Measurements from ENCODE around the gene SLC6A16.

The SLC6A16 gene

DNA sequence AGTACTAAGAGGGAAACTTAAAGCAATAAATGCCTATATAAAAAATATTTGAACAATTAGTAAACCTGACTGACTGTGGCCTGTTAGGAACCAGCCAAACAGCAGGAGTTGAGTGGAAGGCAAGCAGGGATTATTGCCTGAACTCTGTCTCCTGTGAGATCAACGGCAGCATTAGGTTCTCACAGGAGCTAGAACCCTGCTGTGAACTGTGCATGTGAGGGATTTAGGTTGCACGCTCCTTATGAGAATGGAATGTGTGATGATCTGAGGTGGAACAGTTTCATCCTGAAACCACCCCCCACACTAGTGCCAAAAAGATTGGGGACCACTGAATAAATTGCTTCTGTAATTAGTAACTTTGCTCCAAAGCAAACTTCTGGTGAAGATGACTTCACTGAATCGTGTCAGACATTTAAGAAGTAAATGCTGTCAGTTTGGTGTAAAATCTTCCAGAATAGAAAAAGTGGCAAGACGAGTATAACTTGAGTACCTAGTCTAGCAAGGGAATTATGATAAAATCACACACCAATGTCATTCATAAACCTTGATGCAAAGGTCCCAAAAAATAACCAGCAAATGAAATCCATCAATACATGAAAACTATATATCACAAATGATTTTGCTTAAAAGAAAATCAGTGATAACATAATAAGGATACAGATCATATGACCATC is 53.8 kb downstream of the SLC6A16 start:
- TF ChIP-seq, protein P1, sequence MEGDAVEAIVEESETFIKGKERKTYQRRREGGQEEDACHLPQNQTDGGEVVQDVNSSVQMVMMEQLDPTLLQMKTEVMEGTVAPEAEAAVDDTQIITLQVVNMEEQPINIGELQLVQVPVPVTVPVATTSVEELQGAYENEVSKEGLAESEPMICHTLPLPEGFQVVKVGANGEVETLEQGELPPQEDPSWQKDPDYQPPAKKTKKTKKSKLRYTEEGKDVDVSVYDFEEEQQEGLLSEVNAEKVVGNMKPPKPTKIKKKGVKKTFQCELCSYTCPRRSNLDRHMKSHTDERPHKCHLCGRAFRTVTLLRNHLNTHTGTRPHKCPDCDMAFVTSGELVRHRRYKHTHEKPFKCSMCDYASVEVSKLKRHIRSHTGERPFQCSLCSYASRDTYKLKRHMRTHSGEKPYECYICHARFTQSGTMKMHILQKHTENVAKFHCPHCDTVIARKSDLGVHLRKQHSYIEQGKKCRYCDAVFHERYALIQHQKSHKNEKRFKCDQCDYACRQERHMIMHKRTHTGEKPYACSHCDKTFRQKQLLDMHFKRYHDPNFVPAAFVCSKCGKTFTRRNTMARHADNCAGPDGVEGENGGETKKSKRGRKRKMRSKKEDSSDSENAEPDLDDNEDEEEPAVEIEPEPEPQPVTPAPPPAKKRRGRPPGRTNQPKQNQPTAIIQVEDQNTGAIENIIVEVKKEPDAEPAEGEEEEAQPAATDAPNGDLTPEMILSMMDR (IDR thresholded peaks at IDR 0.05), result no peak

DNA sequence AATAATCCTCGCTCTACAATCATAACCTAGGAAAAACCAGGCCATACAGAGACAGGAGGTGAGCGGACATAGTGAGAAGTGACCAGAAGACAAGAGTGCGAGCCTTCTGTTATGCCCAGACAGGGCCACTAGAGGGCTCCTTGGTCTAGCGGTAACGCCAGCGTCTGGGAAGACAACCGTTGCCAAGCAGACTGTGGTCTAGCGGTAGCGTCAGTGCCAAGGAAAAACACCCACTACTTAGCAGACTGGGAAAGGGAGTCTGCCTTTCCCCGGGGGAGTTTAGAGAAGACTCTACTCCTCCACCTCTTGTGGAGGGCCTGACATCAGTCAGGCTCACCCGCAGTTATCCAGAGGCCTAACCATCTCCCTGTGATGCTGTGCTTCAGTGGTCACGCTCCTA is 58.6 kb downstream of the SLC6A16 start:
- TF ChIP-seq, protein P1 (IDR thresholded peaks at IDR 0.05), result peak; percentile 62

DNA sequence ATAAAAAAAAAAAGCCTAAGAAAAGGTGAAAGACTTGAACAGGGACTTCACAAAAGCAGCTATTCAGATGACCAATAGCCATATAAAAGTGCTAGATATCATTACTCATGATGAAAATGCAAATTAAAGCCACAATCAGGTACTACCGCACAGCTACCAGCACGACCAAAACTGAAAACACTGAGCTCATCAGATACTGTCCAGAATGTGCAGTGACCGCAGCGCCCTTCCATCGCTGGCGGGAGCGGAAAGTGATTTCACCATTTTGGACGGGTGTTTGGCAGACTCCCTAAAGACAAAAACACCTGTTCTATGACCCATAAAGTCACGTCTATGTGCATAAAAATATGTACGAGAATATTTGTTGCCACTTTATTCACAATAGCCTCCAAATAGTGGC is 60.7 kb downstream of the SLC6A16 start:
- TF ChIP-seq, protein P1 (IDR thresholded peaks at IDR 0.05), result no peak

DNA sequence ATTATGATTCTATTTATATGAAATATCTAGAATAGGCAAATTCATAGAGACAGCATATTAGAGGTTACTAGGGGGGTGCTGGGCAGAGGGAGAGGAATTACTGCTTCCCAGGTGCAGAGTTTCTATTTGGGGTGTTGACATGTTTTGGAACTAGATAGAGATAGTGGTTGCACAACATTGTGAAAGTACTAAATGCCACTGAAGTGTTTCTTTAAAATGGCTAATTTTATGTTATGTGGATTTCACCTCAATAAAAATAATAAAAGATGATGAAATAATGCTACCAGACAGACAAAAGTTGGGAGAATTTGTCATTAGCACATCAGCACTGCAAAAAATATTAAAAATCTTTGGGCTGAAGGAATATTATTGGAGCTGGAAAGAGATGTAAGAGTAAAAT is 63.4 kb downstream of the SLC6A16 start:
- TF ChIP-seq, protein P1 (IDR thresholded peaks at IDR 0.05), result no peak

DNA sequence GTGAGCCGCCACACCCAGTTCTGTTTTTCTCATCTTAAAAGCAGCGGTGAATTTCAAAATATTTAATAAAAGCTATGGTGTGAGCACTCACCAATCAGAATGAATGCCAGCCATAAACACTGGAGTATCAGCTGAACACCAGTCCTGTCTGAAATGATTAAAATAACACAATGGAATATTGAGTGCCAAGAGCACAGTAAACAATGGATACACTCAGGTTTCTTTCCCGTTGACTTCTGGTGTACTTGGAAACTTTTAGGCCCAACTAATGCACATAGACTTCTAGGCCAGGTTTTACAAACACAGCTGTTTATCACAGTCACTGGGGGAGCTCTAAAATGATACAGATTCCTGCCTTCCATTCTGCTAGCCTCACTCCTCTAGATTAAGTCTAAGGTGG is 68.3 kb downstream of the SLC6A16 start:
- TF ChIP-seq, protein P1 (IDR thresholded peaks at IDR 0.05), result no peak

DNA sequence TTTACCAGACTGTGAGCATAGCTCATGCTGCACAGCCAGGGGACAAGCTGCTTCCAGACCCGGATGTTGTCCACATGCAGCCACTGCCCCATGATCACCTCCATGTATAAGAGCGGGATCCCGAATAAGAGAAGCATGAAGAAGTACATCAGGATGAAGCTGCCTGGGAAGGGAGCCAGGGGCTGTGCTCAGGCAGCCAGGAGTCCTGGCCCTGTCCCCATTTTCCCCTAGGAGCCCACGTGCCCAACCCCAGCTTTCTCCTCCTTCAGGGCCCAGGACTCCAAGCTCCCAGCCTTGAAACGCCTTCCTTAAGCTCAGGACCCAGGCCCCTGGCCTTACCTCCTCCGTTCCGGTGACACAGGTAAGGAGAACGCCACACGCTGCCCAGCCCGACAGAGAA is 69.3 kb downstream of the SLC6A16 start:
- TF ChIP-seq, protein P1 (IDR thresholded peaks at IDR 0.05), result no peak

DNA sequence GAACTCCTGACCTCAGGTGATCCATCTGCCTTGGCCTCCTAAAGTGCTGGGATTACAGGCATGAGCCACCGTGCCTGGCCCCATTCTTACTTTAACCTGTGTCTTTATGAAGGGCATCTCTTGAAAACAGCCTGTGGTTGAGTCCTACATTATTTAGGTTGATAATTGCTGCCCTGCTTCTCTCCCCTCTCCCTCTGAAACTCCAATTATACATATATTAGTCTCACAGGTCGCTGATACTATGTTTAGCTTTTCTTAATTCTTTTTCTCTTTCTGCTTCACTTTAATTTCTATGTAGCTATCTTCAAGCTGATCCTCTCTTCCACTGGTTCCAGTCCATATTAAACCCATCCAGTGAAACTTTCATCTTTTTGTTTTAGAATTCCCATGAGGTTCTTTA is 75.1 kb downstream of the SLC6A16 start:
- TF ChIP-seq, protein P1 (IDR thresholded peaks at IDR 0.05), result no peak

DNA sequence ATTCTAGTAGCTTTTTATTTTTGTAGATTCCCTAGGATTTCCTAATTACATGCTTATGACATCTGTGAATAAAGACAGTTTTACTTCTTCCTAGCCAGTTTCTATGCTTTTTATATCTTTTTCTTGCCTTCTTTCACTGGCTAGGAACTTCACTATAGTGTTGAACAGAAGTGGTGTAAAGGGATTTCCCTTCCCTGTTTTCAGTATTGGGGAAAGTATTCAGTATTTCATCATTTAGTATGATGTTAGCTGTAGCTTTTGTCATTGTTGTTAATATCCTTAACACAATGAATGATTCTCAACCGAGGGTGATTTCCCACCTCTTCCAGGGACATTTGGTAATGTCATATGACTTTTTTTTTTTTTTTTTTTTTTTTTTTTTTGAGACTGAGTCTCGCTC is 77.3 kb downstream of the SLC6A16 start:
- TF ChIP-seq, protein P1 (IDR thresholded peaks at IDR 0.05), result no peak
